ENCODE measurements around the gene ASB2. TPM values are rescaled to one million over a fixed set of nuclear protein-coding genes. Genes with fewer than 3 reads are reported as not detected.

ASB2 gene
- polyA plus RNA-seq, 1 experiment, result 1.6 TPM

- DNase-seq (ENCODE audit: low read depth, low spot score), result no peak
- no peak overlapping the region for H3K4me3 ChIP-seq (ENCODE audit: low read depth, low read length)
- no peak overlapping the region for H3K27ac ChIP-seq (ENCODE audit: low read depth, low read length)
- TF ChIP-seq CTCF (IDR thresholded peaks at IDR 0.05; ENCODE audit: low read depth, low read length), result no peak
- POLR2A ChIA-PET, result no interaction called here
- peaks cover 20% of the 10 kb centered on the region for H3K27me3 ChIP-seq (ENCODE audit: control insufficient read depth, insufficient read depth, low read length)
- H3K9me3 ChIP-seq (ENCODE audit: control insufficient read depth, insufficient read depth, low read length), result no peaks in the 10 kb centered on the region
- CTCF ChIA-PET, result interaction anchor here (1.0 to 1.1 kb wide), 2 partner anchors 15 to 234 kb away, joined by 3 read pairs; no protein-coding TSS in a partner anchor
Observed at GRCh38 chr14:93888995-93889394, 87.4 kb downstream of the ASB2 start.

- H3K9me3 ChIP-seq (ENCODE audit: control insufficient read depth, insufficient read depth, low read length), result no peaks in the 10 kb centered on the region
- ChIA-PET CTCF (no interaction called here), POLR2A (no interaction called here)
- H3K27me3 ChIP-seq (ENCODE audit: control insufficient read depth, insufficient read depth, low read length), result peaks cover 10% of the 10 kb centered on the region
- no peak for DNase-seq (ENCODE audit: low read depth, low spot score)
- H3K27ac ChIP-seq (ENCODE audit: low read depth, low read length), result no peak overlapping the region
- no peak overlapping the region for H3K4me3 ChIP-seq (ENCODE audit: low read depth, low read length)
- TF ChIP-seq CTCF (IDR thresholded peaks at IDR 0.05; ENCODE audit: low read depth, low read length), result no peak
Observed at GRCh38 chr14:93884950-93885349, 91.4 kb downstream of the ASB2 start.

Small RNA genes lying within 50 kb of the gene (small RNA-seq; reads per million reads assigned to genes)
- not detected for gene MIR4506 (ENCODE audit: insufficient read length, low read depth)

Other genes starting within 250 kb of the ASB2 start
- not detected in 2 replicates for gene PRIMA1, start 188.1 kb downstream of the ASB2 start, polyA plus RNA-seq (2011; rRNA removed)
- not detected in 2 replicates for gene FAM181A, start 49.2 kb downstream of the ASB2 start, polyA plus RNA-seq (2011; rRNA removed)
- gene CCDC197, start 20.7 kb upstream of the ASB2 start, polyA plus RNA-seq (2011; rRNA removed), result not detected in 2 replicates
- 2.1 and 2.3 TPM in 2 replicates for gene OTUB2, start 49.8 kb upstream of the ASB2 start, polyA plus RNA-seq (2011; rRNA removed)
- 145 and 159 TPM in 2 replicates for gene DDX24, start 104.6 kb upstream of the ASB2 start, polyA plus RNA-seq (2011; rRNA removed)
- gene IFI27L1, start 104.7 kb upstream of the ASB2 start, polyA plus RNA-seq (2011; rRNA removed), result 9.2 and 12.5 TPM in 2 replicates
- gene IFI27, start 134.2 kb upstream of the ASB2 start, polyA plus RNA-seq (2011; rRNA removed), result 0.94 and 1.4 TPM in 2 replicates
- gene IFI27L2, start 153.0 kb upstream of the ASB2 start, polyA plus RNA-seq (2011; rRNA removed), result 81.9 and 122 TPM in 2 replicates
- gene PPP4R4, start 197.8 kb upstream of the ASB2 start, polyA plus RNA-seq (2011; rRNA removed), result 0.60 and 0.65 TPM in 2 replicates

Data from AG04450 (cell line).